Measurements from ENCODE around the gene NOL3.

The NOL3 gene

GRCh38 chr16:67207249-67208091, 37.1 kb downstream of the NOL3 start:
- peak; percentile 46 for DNase-seq

DNA sequence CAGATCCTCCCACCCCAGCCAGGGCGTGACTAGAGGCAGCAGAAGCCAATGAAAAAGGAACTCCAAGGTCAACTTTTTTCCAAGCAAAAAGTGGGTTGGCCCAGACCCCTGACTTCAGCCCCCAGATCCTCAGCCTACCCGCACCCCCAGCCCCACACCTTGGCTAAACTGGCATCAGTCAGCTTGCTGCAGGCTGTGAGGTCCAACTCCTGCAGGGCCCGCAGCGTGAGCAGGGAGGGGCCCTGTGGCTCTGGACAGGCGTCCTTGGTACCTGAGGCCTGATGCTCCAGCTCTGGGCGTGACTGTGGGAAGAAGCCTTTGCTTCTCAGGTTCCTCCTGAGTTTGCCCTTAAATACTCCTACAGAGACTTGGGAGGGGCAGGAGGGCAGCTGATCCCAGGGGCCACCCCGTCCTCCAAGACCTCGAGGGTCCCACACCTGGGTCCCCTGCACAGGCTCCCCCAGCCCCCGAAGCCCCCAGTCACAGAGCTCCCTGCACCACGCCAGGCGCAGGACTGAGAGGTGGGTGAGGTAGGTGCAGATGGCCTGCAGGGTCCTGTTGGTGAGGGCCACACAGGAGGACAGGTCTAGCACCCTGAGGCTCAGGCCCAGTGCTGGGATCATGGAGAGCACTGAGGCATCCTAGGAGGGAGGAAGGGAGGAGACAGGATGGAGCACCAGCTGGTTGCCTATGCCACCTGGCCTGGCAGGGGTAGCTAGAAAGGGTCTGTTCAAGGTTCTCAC, 38.0 kb downstream of the NOL3 start:
- no peak for DNase-seq

GRCh38 chr16:67209565-67209964, 39.2 kb downstream of the NOL3 start:
- DNase-seq, result no peak

DNA sequence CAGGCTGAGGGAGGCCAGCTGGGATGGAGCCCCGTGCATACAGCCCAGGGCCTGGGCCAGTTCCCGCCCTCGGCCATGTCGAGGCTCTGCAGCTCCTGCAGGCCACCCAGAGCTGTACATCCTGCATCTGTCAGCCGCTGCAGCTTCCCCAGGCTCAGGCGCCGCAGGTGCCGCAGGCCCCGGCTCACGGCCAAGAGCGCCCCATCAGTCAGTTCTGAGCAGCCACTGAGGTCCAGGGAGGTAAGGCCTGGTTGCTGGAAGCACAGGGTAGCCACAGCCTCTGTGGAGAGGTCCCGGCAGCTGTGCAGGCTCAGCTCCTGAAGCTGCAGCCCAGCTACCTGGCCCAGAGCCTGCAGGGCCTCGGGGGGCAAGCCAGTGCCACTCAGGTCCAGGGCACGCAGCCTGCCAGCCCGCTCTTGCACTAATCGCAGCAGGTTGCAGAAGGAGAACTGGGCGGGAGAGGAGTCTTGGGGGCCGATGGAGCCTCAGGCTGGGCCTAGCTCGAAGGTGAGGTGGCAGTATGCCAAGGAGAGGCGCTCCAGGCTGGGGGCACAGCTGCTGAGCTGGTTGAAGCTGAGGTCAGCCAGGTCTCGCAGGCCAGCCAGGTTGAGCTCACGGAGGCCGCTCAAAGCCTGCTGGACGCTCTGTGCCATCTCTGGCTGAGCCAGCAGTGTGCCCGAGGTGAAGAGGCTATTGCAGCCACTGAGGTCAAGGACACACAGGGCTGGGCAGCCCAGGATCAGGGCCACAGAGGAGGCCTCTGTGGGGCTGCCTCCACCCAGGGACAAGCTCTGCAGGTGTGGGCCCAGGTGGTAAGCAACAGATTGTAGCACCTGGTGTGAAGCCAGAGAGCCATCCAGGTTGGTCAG, 40.0 kb downstream of the NOL3 start:
- DNase-seq, result no peak

- DNase-seq, result no peak
Measured at GRCh38 chr16:67211674-67212073, 41.3 kb downstream of the NOL3 start.

DNA sequence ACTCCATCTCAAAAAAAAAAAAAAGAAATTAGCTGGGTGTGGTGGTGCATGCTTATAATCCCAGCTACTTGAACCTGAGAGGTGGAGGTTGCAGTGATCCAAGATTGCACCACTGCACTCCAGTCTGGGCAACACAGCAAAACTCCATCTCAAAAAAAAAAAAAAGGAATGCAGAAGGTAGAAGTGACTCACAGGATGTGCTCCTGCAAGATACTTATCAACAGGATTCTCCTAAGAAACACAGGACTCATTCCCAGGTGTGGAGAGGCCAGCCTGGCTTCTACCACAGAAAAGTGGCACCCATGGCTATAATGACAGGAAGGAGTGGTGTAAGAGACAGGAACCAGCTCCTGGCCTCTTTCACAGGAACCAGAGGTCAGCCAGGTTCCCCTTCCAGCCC, 42.4 kb downstream of the NOL3 start:
- no peak for DNase-seq

GRCh38 chr16:67213197-67214019, 43.1 kb downstream of the NOL3 start:
- DNase-seq, result no peak

DNA sequence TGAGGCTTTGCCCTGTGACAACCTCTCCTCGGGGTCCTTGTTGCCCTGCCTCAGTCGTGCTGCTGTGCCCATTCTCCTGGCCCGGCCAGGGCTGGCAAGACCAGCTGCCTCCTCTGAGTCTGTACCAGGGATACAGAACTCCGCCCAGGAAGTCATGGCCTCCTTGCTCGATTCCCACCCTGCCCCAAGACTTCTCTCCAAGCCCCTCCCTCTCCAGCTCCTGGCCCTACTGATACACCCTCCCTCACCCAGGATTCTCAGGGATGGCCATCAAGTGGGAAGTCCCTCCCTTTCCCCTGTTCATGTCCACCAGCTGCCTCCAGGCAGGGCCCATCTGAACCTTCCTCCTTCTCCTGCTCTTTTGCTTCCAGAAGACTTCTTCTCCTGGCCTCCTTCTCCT, 45.4 kb downstream of the NOL3 start:
- DNase-seq, result no peak

GRCh38 chr16:67216612-67217490, 46.5 kb downstream of the NOL3 start:
- DNase-seq, result no peak

DNA sequence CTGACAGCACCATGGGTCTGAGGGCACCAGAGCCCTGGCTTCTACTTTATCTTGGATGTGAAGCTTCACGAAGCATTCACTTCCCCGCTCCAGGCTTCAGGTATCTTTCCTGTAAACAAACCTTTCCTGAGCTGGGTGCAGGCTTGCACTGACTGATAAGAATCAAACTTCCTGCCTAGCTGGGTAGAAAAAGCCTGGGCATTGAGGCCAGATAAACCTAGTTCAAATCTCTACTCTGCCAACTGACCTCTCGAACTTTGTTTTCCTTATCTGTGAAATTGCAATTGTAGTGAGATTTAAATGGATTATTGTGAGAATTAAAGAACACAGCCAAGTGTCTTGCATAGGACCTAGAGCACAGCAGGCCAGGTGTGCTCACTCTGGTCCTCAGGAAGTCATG, 53.7 kb downstream of the NOL3 start:
- DNase-seq, result no peak

Data from fibroblast of skin of right biceps (primary cell).